GM12872 (cell line): ENCODE data around the gene SHMT2.

ENCODE experiments used
- CTCF ChIP-seq: IDR thresholded peaks from 3 replicates; pipeline ENCODE4 v1.5.1; 2011; ENCODE audit warnings: low read depth, mild to moderate bottlenecking, low read length, moderate library complexity; ENCODE audit not compliant: insufficient read depth

SHMT2 gene

GRCh38 chr12:57232156-57232756 lies 2.7 kb downstream of the SHMT2 start:
- TF ChIP-seq CTCF: no peak

DNA sequence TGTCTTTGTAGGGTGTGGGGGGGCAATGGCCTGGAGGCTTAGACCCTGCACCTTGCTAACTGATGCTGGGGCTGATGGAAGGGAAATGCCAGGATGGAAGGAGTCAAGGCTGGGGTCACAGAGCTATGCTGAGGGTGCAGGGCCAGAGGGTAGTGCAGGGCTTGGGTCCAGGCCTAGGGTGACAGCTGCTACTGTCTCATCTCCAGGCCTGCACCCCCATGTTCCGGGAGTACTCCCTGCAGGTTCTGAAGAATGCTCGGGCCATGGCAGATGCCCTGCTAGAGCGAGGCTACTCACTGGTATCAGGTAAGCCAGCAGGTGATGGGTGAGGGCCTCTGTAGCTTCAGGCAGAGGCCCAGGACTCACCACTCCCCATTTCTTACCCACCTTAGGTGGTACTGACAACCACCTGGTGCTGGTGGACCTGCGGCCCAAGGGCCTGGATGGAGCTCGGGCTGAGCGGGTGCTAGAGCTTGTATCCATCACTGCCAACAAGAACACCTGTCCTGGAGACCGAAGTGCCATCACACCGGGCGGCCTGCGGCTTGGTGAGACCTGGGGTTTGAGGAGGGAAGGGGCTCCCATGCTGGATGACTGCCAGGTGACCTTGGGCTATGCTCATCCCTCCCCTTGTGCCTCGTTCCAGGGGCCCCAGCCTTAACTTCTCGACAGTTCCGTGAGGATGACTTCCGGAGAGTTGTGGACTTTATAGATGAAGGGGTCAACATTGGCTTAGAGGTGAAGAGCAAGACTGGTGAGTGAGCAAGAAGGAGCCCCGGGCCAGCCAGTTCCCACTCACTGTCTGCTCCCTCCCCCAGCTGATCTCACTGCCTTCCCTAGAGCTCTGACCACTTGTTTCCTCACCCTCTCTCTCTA lies 4.1 kb downstream of the SHMT2 start:
- no peak for TF ChIP-seq CTCF

DNA sequence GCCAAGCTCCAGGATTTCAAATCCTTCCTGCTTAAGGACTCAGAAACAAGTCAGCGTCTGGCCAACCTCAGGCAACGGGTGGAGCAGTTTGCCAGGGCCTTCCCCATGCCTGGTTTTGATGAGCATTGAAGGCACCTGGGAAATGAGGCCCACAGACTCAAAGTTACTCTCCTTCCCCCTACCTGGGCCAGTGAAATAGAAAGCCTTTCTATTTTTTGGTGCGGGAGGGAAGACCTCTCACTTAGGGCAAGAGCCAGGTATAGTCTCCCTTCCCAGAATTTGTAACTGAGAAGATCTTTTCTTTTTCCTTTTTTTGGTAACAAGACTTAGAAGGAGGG lies 4.7 kb downstream of the SHMT2 start:
- TF ChIP-seq CTCF: no peak

GRCh38 chr12:57234571-57235016 lies 5.1 kb downstream of the SHMT2 start:
- TF ChIP-seq CTCF: no peak

GRCh38 chr12:57235017-57235727 lies 5.7 kb downstream of the SHMT2 start:
- TF ChIP-seq CTCF: no peak

DNA sequence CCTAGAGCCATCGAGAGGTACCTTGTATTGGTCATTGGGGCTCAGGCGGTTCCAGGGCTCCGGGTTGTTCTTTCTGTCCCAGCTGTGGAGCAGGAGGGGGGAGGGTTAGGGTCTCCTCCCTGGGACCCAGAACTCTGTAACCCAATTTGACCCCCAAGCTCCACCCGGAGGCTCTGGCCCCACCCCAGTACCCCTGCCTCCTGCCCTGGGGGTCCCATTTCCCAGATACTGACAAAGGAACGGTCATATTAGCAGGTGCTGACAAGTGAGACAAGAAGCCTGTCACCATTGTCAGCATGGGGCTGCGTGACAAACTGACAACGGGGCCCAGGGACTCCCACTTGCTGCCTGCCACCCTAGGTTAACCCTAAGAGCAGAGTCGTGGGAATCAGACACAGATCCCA lies 6.2 kb downstream of the SHMT2 start:
- no peak for TF ChIP-seq CTCF

- no peak for TF ChIP-seq CTCF
Measured at GRCh38 chr12:57236201-57236924, 6.9 kb downstream of the SHMT2 start.
